OCI-LY1 (cell line): ENCODE measurements around the gene RASSF5.

ENCODE experiments used
- H2AFZ ChIP-seq: fragments of 200-600 bp; sonication (generic), shearing (Covaris generic); 2 replicates; pipeline ENCODE4 v1.6.0; 2014; ENCODE audit warnings: antibody characterized with exemption, mild to moderate bottlenecking, low read length
- H3F3A ChIP-seq: fragments of 200-600 bp; sonication (generic), shearing (Covaris generic); 2 replicates; pipeline ENCODE4 v1.6.0; 2014; ENCODE audit warnings: mild to moderate bottlenecking, antibody characterized with exemption, low read length, moderate library complexity; ENCODE audit not compliant: insufficient read depth
- H3K27ac ChIP-seq: fragments of 200-600 bp; sonication (generic); 2 replicates; pipeline ENCODE4 v1.5.1; 2014; ENCODE audit warnings: low read length, mixed run types, mild to moderate bottlenecking, low read depth; ENCODE audit not compliant: poor library complexity, severe bottlenecking
- H3K27me3 ChIP-seq: fragments of 200-600 bp; sonication (generic); 2 replicates; pipeline ENCODE4 v1.6.0; 2014; ENCODE audit warnings: antibody characterized with exemption, mild to moderate bottlenecking, low read length, moderate library complexity; ENCODE audit not compliant: insufficient read depth
- H3K36me3 ChIP-seq: fragments of 200-600 bp; sonication (generic); 2 replicates; pipeline ENCODE4 v1.6.1; 2014; ENCODE audit warnings: mild to moderate bottlenecking, antibody characterized with exemption, low read length, moderate library complexity, mixed read lengths; ENCODE audit not compliant: insufficient read depth
- H3K4me1 ChIP-seq: fragments of 200-600 bp; sonication (generic); 2 replicates; pipeline ENCODE4 v1.5.1; 2014; ENCODE audit warnings: mild to moderate bottlenecking, low read length, moderate library complexity; ENCODE audit not compliant: insufficient read depth, severe bottlenecking
- H3K4me2 ChIP-seq: fragments of 200-600 bp; sonication (generic), shearing (Covaris generic); 2 replicates; pipeline ENCODE4 v1.6.1; 2014; ENCODE audit warnings: low read length
- H3K4me3 ChIP-seq: fragments of 200-600 bp; sonication (generic); 2 replicates; pipeline ENCODE4 v1.5.1; 2014; ENCODE audit warnings: low read length, low read depth, mild to moderate bottlenecking, mixed read lengths; ENCODE audit not compliant: poor library complexity, severe bottlenecking
- H3K79me2 ChIP-seq: fragments of 200-600 bp; shearing (Covaris generic); 2 replicates; pipeline ENCODE4 v1.6.1; 2016; ENCODE audit warnings: mixed run types, low read length, mixed read lengths; ENCODE audit not compliant: insufficient read depth
- H3K9ac ChIP-seq: fragments of 200-600 bp; sonication (generic), shearing (Covaris generic); 2 replicates; pipeline ENCODE4 v1.6.1; 2014; ENCODE audit warnings: mild to moderate bottlenecking, low read length, mixed read lengths
- H3K9me2 ChIP-seq: fragments of 200-600 bp; sonication (generic), shearing (Covaris generic); 2 replicates; pipeline ENCODE4 v1.6.1; 2014; ENCODE audit warnings: low read depth, mild to moderate bottlenecking, low read length, mixed read lengths
- H3K9me3 ChIP-seq: fragments of 200-600 bp; shearing (Covaris generic); 2 replicates; pipeline ENCODE4 v1.6.1; 2014; ENCODE audit warnings: low read length, mixed read lengths
- H4K20me1 ChIP-seq: fragments of 200-600 bp; sonication (generic), shearing (Covaris generic); 2 replicates; pipeline ENCODE4 v1.6.0; 2016; ENCODE audit warnings: mild to moderate bottlenecking, low read length; ENCODE audit not compliant: insufficient read depth
- CTCF ChIP-seq: fragments of 200-600 bp; sonication (generic), shearing (Covaris generic); IDR thresholded peaks from 2 replicates; pipeline ENCODE4 v1.5.1; 2017; ENCODE audit warnings: mild to moderate bottlenecking, antibody characterized with exemption, low read length, moderate library complexity, mixed read lengths
- EZH2 ChIP-seq: fragments of 200-600 bp; sonication (generic), shearing (Covaris generic); IDR thresholded peaks from 2 replicates; pipeline ENCODE4 v1.8.0; 2017; ENCODE audit warnings: borderline replicate concordance, mixed run types, mild to moderate bottlenecking, antibody characterized with exemption, low read length, moderate library complexity, mixed read lengths

RASSF5 gene

GRCh38 chr1:206495493-206496046 is 11.8 kb upstream of the RASSF5 start:
- Histone ChIP-seq H3K9ac (no peak overlapping the region), H3K9me2 (no peaks in the 10 kb centered on the region), H3K27me3 (no peaks in the 10 kb centered on the region), H3F3A (no peaks in the 10 kb centered on the region), H3K4me2 (no peak overlapping the region), H3K9me3 (no peaks in the 10 kb centered on the region), H4K20me1 (no peaks in the 10 kb centered on the region), H2AFZ (no peak overlapping the region), H3K27ac (no peak overlapping the region), H3K4me3 (no peak overlapping the region), H3K36me3 (peaks cover 56% of the 10 kb centered on the region; the same call in 1 of the 2 replicates), H3K79me2 (no peaks in the 10 kb centered on the region), H3K4me1 (peaks cover 12% of the 10 kb centered on the region)
- TF ChIP-seq EZH2 (no peak), CTCF (no peak)

GRCh38 chr1:206496131-206496793 is 11.1 kb upstream of the RASSF5 start:
- no peak overlapping the region for H3K9ac ChIP-seq
- TF ChIP-seq EZH2: no peak
- no peak for TF ChIP-seq CTCF
- no peaks in the 10 kb centered on the region for H3K79me2 ChIP-seq
- no peak overlapping the region for H3K4me2 ChIP-seq
- H3K27me3 ChIP-seq: no peaks in the 10 kb centered on the region
- H3K9me3 ChIP-seq: no peaks in the 10 kb centered on the region
- H3K36me3 ChIP-seq: peaks cover 51% of the 10 kb centered on the region; the same call in 1 of the 2 replicates
- H3K4me3 ChIP-seq: no peak overlapping the region
- no peaks in the 10 kb centered on the region for H3K9me2 ChIP-seq
- no peak overlapping the region for H2AFZ ChIP-seq
- H3K4me1 ChIP-seq: peaks cover 12% of the 10 kb centered on the region
- H3K27ac ChIP-seq: no peak overlapping the region
- H3F3A ChIP-seq: no peaks in the 10 kb centered on the region
- H4K20me1 ChIP-seq: no peaks in the 10 kb centered on the region

GRCh38 chr1:206497363-206497762 is 10.0 kb upstream of the RASSF5 start:
- no peak overlapping the region for H3K27ac ChIP-seq
- H3K27me3 ChIP-seq: no peaks in the 10 kb centered on the region
- H3K4me1 ChIP-seq: peaks cover 12% of the 10 kb centered on the region
- H3K79me2 ChIP-seq: no peaks in the 10 kb centered on the region
- H3K9me2 ChIP-seq: no peaks in the 10 kb centered on the region
- no peak for TF ChIP-seq EZH2
- TF ChIP-seq CTCF: no peak
- no peak overlapping the region for H3K9ac ChIP-seq
- no peak overlapping the region for H3K4me2 ChIP-seq
- H4K20me1 ChIP-seq: no peaks in the 10 kb centered on the region
- no peak overlapping the region for H2AFZ ChIP-seq
- no peak overlapping the region for H3K4me3 ChIP-seq
- no peaks in the 10 kb centered on the region for H3F3A ChIP-seq
- H3K9me3 ChIP-seq: no peaks in the 10 kb centered on the region
- peaks cover 40% of the 10 kb centered on the region; the same call in 1 of the 2 replicates for H3K36me3 ChIP-seq
